Inflammatory macrophage treated with lipopolysaccharide for 1 hour (primary cell): ENCODE measurements around the gene SRMS.
A peak's percentile ranks its signal among the peaks of the same experiment; 100 is the strongest.

Source experiments
- DNase-seq, 2 donors: peaks; one replicate each; pipeline ENCODE4 v3.0.0-alpha.2; 2020 to 2022

The SRMS gene

DNA sequence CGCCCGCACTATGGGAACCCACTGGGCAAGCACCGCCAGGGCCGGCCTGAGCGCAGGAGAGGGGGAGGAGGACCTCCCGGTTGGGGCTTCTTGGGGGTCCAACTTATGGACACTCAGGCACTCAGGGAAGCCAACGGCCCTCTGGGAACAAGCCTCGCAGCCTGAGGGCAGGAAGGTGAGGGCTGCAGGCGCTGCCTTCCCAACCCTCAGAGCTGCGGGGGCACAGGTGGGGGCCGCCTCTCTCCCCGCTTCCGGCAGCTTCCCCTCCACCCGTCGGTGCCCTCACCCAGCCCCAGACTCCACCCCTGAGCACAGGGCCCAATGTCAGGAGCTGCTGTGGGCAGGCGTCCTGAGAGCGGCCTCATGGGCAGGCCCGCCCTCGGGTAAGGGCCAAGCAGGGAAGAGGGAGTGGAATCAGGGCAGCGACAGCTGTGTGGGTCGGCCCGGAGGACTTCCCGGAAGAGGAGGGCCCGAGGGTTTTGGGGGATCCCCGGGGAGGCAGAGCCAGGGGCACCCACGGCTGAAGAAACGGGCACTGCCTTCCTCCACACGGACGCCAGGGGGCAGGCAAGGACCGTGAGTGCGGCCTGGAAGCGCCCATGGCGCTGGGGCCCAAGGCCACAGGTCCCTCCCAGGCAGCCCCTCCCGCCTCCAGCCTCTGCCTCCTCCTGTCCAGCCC, 9.9 kb downstream of the SRMS start:
- DNase-seq, result peak; percentile 99

DNA sequence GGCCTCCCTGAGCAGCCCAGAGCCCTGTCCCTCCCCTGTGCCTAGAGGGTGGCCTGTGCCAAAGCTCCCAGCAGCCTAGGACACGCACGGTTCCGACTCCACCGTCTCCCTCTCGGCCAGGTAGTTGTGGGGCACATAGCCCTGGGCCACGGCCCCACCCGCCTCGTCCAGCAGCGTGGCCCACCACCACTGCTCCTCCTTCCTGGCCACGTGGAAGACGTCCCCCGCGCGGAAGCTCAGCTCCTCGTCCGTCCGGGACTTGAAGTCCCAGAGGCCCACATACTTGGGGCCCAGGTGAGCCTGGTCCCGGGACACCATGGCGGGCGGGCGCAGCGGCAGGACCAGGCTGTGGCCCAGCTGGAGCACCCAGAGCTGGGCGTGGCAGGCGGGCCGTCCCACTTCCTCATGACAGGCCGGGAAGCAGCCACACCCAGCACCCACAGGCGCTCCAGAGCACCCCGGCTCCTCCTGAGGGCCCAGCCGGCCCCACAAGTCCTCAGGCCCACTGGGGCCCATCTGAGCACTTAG, 10.5 kb downstream of the SRMS start, which contains the start of gene PTK6:
Gene PTK6, minus strand, starts transcription at position 380 of the 528 bp plus-strand sequence. Its CDS starts 62 bp downstream, at position 318.
- DNase-seq, result peak; percentile 75 to 81

DNA sequence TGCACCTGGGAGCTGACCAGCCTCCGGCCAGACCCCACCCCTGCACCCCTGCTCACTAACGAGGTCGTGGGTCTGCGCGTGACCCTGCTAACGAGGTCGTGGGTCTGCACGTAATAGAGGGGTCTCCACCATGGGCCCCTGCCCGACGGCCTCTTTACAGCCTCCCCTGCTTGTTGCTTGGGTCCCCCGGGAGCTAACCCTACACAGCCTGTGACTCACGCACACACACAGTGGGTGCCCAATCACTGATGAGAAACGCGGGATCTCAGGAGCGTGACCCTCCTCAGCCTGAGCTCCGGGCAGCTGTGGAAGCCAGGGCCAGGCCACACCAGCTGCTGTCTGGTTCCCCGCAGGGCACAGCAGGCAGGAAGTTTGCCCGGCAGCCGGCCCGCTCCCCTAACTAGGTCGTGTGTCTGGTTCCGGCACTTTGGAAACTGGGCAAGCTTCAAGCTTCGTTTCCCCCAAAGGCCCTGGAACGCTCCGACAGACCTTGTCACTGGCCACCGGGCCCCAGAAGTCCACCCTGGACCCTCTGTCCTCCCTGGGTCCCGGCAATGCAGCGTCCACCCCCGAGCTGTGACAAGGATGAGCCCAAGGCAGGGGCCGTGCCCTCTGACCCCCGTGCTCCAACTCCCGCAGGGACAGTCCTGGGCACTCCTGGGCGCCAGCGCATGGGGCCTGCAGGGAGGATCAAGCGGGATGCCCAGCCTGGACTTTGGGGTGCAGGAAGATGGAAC, 11.1 kb downstream of the SRMS start:
- DNase-seq, result no peak

DNA sequence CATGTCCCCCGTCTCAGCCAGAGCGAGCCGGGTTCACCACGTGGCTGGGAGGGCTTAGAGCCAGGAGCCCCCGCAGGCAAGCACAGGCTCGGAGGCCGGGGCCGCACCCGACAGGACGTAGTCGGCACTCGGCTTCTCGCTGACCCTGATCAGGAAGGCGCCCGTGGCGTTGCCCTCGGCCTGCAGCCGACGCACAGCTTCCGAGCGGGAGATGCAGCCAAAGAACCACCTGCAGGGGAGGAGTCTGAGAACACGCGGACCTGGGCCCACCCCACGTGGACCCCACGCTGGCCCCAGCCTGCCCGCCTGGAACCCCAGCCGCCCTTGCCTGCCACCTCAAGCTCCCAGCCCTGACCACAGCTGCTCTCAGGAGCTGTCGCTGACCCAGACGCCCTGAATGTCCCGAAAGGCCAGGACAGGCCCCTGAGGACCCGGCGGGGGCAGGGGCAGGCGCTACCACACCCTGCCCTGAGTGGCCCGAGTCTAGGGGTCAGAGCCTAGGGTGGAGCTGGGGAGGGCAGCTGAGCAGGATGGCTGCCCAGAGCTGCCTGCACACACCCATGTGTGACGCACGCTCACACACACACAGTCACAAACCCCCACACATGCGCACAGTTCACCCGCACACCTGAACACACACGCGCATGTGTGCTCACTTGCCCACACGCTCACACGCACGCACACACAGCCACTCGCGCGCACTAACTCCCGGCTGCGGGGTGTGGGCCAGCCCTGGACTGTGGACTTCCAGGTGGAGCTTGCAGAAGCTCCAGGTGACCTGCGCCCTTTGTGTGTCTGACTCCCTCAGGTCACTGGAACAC, 12.5 kb downstream of the SRMS start:
- DNase-seq, result no peak

DNA sequence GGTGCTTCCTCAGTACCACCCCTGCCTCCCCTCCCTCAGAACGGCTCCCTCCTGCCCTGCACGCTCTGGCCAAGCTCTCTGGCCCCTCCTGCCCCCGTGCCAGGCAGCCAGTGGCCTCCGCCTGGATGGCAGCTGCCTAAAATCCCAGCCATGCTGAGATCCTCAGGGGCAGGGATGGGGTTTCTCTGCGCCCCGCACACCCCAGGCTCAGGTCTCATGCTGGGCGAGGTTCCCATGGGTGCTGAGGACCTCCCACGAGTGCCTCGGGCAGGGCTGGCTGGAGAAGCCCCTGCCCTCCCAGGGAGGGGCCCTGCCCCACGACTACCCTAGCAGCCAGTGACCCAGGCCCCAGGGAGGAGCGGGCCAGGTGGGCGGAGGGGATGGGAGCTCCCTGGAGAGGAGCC, 13.1 kb downstream of the SRMS start:
- no peak for DNase-seq

DNA sequence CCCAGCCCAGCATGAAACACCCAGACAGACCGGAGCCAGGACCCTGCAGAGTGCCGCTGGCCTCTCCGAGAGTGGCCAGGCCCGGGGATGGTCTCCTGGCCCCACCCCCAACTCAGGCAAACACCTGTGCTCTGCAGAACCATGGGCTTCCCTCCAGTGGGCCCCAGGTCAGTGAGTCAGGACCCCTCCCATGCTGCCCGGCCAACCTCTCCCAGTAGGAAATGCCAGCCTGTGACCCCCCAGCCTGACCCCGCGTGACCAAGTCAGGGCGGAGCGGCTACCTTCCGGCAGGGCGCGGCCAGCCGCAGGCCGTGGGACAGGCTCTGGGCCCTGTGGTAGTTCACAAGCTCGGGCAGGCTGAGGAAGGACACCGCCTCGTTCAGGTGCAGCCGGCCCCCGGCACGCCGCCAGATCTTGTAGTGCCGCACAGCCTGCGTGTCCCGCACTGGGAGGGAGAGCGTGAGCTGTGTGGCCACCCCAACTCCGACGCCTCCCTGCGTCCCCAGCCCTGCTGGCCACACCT, 13.6 kb downstream of the SRMS start:
- DNase-seq, result no peak

DNA sequence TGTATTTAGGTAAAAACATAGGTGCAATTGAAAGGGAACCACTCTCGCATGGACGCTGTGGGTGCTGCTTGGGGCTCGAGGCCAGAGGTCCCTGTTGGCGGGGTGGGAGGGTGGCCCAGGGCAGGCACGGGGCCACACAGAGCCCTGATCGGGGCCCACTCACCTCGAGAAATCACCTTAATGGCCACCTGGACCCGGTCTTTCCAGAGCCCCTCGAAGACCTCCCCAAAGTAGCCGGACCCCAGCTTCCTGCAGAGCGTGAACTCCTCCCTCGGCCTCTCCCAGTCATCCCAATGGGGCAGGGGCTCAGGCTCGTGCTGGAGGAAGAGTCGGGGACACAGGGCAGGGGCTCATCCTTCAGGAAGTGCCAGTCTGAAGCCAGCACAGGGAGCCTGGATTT, 14.2 kb downstream of the SRMS start:
- DNase-seq, result no peak

DNA sequence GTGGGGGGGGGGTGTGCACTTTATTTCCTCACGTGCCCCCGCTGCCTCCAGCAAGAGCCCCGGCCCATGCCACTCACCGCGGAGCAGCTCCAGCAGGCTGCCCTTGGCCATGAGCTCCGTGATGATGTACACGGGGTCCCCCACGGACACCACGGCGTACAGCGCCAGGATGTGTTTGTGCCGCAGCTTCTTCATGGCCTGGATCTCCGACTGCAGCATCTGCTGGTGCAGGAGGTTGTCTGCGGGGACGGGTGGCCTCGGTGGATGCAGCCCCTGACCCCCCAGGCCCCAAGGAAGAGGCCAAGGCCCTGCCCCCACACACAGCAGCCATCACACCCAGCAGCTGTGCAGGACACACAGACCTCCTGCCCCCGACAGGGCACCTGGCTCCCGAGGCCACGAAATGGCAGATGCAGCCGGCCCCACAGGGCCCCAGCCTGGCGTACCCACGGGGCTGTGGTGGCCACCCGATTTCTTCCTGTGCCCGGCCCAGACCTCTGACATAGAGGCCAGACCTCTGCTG, 15.0 kb downstream of the SRMS start:
- no peak for DNase-seq

DNA sequence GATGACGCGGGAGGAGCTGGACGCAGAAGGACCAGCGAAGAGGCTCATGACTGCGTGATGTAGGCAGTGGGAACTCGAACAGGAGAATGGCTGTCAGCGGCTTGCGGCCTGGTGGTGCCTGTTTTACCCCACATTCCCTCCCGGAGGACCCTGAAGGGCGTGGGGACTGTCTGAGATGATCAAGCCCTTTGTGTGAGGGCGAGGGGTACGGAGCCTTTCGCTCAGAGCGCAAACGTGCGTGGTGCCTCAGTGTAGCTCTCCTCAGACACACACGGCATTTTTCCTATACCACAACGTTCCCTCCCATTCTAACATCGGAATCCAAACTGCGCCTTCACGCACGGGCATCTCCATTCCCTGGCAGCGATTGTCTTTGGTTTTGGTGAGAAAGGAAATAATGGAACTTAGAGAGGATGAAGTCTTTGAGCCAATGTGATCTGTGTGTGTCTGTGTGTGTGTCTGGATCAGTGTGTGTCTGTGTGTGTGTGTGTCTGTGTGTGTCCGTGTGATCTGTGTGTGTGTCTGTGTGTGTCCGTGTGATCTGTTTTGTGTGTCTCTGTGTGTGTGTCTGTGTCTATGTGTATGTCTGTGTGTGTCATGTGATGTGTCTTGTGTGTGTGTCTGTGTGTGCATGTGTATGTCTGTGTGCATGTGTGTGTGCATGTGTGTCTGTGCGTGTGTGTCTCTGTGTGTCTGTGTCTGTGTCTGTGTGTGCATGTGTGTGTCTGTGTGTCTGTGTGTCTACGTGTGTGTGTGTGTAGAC, 15.7 kb downstream of the SRMS start:
- DNase-seq, result no peak

DNA sequence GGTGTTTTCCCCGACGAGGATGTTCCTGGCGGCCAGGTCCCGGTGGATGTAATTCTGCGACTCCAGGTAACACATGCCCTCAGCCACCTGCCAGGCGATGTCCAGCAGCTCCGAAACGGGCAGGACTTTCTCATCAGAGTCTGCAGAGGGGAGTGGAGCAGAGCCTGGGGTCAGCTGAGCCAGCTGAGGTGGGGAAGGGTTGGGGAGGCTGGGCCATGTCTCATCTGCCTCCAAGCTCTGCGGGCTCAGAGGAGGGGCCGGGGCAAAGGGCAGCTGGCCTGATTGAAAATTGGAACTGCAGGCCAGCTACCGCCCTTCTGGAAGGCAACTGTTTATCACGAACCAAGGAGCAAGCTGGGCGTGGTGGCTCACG, 16.8 kb downstream of the SRMS start:
- DNase-seq, result no peak

DNA sequence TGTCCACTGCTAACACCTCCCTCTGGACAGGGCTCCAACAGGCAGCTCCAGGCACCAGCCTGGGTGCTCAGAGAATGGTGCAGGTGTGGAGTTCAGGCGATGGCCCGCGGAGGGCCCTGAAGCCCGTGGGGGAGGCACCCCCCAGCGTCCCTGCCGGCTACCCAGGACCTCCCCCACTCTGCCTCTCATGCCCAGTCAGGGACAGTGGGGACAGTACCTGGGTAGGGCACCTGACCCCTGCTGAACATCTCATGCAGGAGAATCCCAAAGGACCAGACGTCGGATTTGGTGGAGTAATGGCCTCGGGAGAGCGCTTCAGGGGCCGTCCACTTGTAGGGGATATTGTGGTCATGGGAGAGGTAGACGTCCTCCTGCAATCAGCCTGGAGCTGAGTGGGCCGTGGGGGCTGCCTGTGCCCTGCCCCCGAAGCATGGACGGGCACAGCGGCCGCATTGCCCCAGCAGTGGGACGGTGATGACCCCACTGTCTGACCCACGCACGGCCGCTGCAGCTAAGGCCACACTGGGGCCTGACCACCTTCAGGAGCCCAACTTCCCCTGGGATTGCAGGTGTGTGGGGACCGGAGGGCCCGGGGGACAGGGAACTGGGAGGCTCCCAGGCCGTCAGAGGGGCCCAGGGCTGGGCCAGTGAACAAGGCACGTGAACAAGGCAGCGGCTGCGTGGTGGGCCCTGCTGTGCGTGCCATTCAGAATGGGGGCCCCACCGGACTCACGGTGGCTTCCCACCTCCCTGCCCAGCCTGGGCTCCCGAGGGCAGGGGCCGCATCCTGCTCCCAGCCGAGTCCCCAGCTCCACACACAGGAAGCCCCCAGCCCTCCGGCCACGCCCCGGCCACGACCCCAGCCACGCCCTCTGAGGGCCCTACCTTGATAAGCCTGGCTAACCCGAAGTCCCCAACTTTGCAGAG, 17.4 kb downstream of the SRMS start:
- DNase-seq, result no peak

DNA sequence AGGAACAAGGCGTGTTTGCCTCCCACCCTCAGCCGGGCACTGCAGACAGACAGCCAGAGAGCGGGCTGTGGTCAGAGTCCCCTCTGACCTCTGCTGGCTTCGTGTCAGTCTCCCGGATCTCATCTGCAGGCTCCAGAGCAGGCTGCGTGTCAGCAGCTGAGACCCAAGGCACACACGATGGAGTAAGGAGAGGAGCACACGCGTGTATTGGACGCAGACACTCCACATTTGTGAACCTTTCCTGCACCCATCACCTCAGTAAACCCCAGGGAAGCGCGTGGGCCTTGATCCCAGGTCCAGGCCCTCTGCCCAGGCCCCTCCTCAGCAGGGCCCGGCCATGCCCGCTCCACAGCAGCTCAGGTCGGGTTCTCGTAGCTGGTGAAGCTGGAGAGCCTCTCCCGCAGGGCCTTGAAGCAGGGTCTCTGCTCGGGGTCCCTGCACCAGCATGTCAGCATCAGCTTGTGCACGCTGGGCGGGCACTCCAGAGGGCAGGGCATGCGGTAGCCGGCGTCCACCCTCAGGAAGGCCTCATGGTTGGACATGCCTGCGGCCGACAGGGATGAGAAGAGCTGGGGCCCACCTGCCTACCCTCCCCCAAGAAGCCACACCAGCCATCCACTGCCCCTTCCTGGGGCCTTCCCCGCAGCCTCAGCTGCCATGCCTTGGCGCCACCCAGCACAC, 18.2 kb downstream of the SRMS start:
- no peak for DNase-seq

DNA sequence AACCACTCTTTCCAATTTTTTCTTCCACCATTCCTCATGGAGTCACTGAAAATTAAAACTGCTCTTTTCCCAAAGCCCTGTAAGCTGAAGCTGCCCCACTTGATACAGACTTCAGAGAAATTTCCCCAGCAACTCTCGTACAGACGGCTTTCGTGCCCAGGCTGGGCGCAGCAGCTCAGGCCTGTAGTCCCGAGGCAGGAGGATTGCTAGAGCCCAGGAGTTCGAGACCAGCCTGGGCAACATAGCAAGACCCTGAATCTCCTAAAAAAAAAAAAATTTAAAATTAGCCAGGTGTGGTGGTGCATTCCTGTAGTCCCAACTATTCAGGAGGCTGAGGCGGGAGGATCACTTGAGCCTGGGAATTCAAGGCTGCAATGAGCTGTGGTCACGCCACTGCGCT, 20.4 kb downstream of the SRMS start:
- no peak for DNase-seq

DNA sequence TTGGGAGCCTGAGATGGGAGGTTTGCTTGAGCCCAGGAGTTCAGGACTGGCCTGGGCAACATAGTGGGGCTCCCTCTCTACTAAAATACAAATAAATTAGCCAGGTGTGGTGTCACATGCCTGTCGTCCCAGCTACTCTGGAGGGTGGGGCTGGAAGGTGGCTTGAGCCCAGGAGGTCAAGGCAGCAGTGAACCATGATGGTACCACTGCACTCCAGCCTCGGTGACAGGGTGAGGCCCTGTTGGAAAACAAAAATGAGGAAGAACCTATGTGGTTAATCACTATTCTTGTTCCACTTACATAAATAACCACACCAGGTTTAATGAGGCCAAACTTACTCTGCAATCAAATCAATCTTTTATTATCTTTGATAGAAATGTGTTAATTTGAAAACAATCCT, 21.6 kb downstream of the SRMS start:
- no peak for DNase-seq

DNA sequence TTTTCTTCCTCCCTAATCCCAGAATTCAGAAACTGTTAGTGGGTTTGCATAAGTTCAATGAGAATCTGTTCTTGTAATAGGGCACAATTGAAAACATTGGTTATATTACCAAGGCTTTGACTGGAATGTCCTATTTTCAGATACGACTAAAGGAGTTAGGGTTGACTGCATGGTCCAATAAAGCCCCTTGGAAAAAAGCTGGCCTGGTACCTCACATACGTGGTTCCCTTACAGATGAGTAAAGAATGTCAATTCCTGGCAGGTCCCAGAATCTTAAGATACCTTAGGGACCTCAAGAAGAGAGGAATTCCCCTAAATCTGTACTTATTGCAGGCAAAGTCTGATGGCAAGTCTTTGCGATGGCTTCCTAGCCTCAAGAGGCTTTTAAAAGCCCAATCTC, 22.4 kb downstream of the SRMS start:
- DNase-seq, result no peak

DNA sequence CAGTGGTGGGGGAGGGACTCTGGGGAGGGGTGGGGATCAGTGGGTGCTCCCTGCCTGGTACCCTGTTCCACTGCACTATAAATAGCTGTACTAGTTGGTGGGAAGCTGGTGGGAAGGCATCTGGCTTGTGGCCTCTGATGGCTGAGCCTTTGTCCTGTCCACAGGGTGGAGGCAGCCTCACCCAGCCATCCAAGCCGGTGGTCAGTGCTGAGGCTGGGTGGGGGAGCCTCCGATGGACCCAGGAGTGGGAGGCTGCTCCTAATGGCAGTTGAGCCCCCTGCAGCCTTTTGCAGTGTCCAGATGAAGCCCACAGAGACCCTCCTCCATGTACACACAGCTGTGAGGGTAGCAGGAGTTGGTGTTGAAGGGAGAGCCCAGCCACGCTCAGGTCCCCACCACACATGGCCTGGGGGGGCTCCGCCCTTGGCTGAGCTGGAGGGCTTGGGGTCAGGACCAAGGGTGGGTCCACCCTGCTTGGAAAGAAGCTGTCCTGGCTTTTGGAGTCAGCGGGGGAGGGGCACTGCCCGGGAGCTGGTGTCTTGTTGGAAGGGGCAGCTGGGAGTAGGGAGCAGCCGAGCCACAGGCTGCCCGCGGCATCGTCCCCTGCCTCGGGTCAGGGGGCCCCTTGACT, 24.5 kb downstream of the SRMS start:
- DNase-seq, result no peak

DNA sequence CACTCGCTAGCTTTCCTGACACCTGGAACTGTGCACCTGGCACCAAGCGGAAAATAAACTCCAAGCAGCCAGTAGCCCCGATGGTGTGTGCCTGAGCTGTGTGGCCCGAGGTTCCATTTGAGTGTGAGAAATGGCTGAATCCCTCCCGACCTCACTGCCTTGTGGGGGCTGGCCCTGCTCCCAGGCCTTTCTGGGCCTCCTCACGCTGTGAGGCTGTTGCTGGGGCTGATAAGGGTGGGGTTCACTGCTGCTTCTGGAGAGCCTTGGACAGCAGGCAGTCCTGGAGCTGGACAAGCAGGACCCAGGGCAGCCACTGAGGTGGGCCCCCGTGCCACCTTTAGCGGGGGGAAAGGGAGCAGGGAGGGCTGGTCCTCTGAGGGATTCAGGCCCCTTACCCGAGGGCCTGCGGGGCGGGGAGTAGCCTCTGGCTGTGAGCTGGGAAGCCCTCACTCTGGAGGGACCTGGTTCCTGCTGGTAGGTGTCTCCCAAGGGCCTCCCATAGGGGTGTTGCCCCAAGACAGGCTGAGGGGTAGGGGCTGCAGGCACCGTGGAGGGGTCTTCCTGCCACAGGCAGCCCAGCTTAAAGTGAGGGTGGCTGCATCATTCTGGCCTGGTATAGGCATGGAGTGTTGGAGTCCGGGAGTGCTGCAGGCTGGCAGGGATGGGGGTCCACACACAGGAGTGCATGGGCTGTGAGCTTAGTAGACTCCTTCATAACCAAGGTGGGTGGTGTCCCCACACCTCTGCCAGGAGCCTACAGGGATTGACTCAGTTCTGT, 25.3 kb downstream of the SRMS start:
- DNase-seq, result no peak

DNA sequence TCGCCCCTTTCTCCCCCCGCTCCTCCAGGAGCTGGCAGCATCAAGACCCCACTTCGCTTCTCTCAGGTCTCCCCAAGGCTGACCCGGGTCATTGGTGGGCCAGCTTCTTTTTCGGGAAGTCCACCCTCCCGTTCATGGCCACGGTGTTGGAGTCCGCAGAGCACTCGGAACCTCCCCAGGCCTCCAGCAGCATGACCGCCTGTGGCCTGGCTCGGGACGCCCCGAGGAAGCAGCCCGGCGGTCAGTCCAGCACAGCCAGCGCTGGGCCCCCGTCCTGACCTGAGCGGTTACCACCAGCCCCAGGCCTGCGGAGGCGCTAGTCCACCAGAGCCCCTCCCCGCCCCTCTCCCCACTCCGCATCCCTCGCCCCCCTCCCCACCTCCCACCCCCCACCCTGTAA, 25.9 kb downstream of the SRMS start:
- DNase-seq, result no peak

DNA sequence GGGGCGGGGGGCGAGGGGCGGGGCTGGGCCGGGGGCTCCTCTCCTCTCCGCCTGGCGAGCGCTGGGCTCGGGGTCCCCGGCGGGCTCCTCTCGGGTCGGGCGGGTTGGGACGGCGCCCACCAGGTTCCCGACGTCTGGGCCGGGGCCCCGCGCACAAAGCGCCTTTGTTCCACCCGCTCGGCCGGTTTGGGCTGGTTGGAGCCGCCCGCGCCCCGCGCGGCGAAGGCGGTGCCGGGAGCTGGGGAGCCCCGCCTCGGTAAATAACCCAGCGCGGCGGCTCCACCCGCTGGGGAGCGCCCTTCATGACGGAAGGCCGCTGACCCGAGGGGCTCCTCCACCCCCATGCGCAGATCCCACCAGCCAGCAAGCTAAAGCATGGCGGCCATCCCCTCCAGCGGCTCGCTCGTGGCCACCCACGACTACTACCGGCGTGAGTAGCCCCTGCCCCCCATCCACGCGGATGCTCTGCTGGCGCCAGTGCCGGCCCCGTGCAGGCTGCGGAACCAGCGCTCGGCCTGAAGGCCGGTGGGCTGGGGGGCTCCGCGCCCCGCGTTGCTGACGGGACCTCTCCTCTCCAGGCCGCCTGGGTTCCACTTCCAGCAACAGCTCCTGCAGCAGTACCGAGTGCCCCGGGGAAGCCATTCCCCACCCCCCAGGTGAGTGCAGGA, 26.5 kb downstream of the SRMS start:
- DNase-seq, result peak; percentile 58 to 60
